ENCODE results near the gene BAHCC1. TPM values are rescaled to one million over a fixed set of nuclear protein-coding genes. Genes with fewer than 3 reads are reported as not detected.

Gene BAHCC1
- total RNA-seq, 1 donor from 2014 or later: 61.3 TPM

- no peak for TF ChIP-seq CTCF (conservative IDR thresholded peaks at IDR 0.05)
- H3K9me3 Mint-ChIP-seq: no peaks in the 10 kb centered on the region
- H3K27ac Mint-ChIP-seq (ENCODE audit: unreplicated experiment): no peak overlapping the region
- no peak for DNase-seq (ENCODE audit: low read depth, low spot score)
- H3K4me3 Mint-ChIP-seq: no peak overlapping the region
- no peaks in the 10 kb centered on the region for H3K36me3 Mint-ChIP-seq (ENCODE audit: low read depth)
- H3K27me3 Mint-ChIP-seq (ENCODE audit: low read depth): peaks cover 2% of the 10 kb centered on the region
- H3K4me1 Mint-ChIP-seq: peaks cover 10% of the 10 kb centered on the region
Observed at GRCh38 chr17:81373536-81374160, 21.6 kb upstream of the BAHCC1 start.

- no peak overlapping the region for H3K27ac Mint-ChIP-seq (ENCODE audit: unreplicated experiment)
- H3K4me3 Mint-ChIP-seq: no peak overlapping the region
- no peak for TF ChIP-seq CTCF (conservative IDR thresholded peaks at IDR 0.05)
- H3K4me1 Mint-ChIP-seq: peaks cover 10% of the 10 kb centered on the region
- DNase-seq (ENCODE audit: low read depth, low spot score): no peak
- no peaks in the 10 kb centered on the region for H3K9me3 Mint-ChIP-seq
- H3K36me3 Mint-ChIP-seq (ENCODE audit: low read depth): no peaks in the 10 kb centered on the region
- peaks cover 2% of the 10 kb centered on the region for H3K27me3 Mint-ChIP-seq (ENCODE audit: low read depth)
Observed at GRCh38 chr17:81374890-81375289, 20.4 kb upstream of the BAHCC1 start.

GRCh38 chr17:81376946-81377714 is 18.1 kb upstream of the BAHCC1 start:
- Mint-ChIP-seq H3K9me3 (no peaks in the 10 kb centered on the region), H3K4me1 (peaks cover 13% of the 10 kb centered on the region), H3K36me3 (ENCODE audit: low read depth) (no peaks in the 10 kb centered on the region), H3K27me3 (ENCODE audit: low read depth) (peaks cover 6% of the 10 kb centered on the region), H3K27ac (ENCODE audit: unreplicated experiment) (no peak overlapping the region), H3K4me3 (no peak overlapping the region)
- no peak for TF ChIP-seq CTCF (conservative IDR thresholded peaks at IDR 0.05)
- DNase-seq (ENCODE audit: low read depth, low spot score): no peak

- Mint-ChIP-seq H3K27me3 (ENCODE audit: low read depth) (peaks cover 4% of the 10 kb centered on the region), H3K4me3 (no peak overlapping the region)
- no peak for TF ChIP-seq CTCF (conservative IDR thresholded peaks at IDR 0.05)
Observed at GRCh38 chr17:81378941-81379511, 16.2 kb upstream of the BAHCC1 start.

GRCh38 chr17:81379523-81379942 is 15.7 kb upstream of the BAHCC1 start:
- H3K36me3 Mint-ChIP-seq (ENCODE audit: low read depth): no peaks in the 10 kb centered on the region
- H3K4me3 Mint-ChIP-seq: no peak overlapping the region
- no peak overlapping the region for H3K27ac Mint-ChIP-seq (ENCODE audit: unreplicated experiment)
- H3K9me3 Mint-ChIP-seq: no peaks in the 10 kb centered on the region
- TF ChIP-seq CTCF (conservative IDR thresholded peaks at IDR 0.05): no peak
- H3K4me1 Mint-ChIP-seq: peaks cover 10% of the 10 kb centered on the region
- DNase-seq (ENCODE audit: low read depth, low spot score): no peak
- peaks cover 4% of the 10 kb centered on the region for H3K27me3 Mint-ChIP-seq (ENCODE audit: low read depth)

More at GRCh38 chr17:81378941-81379511, 16.2 kb upstream of the BAHCC1 start:
- no peak for DNase-seq (ENCODE audit: low read depth, low spot score)
- Mint-ChIP-seq H3K36me3 (ENCODE audit: low read depth) (no peaks in the 10 kb centered on the region), H3K4me1 (peaks cover 7% of the 10 kb centered on the region), H3K9me3 (no peaks in the 10 kb centered on the region), H3K27ac (ENCODE audit: unreplicated experiment) (no peak overlapping the region)
